ENCODE data around the gene DNALI1. TPM values are rescaled to one million over a fixed set of nuclear protein-coding genes. Genes with fewer than 3 reads are reported as not detected.

DNALI1 gene
- total and polyA plus RNA-seq, 2 of the 8 experiments (the other 6 are each of a cell fraction or from before 2014, with no cell fraction given) = 8.9 to 11.3 TPM

GRCh38 chr1:37562984-37563383, 6.2 kb downstream of the DNALI1 start:
- Histone ChIP-seq H3K4me3 (ENCODE audit: extremely low read depth in 1 of 4, insufficient read depth in 2 of 4, low read depth in 3 of 4, low read length in 4 of 4) (no peak overlapping the region), H4K20me1 (replicated peaks in 1 of 2; ENCODE audit: control insufficient read depth in 1 of 2, insufficient read depth in 2 of 2, low read length in 2 of 2) (no peaks in the 10 kb centered on the region), H3K36me3 (ENCODE audit: control insufficient read depth in 2 of 4, insufficient read depth in 4 of 4, low read length in 3 of 4) (peaks cover 17 to 40% (median 31%) of the 10 kb centered on the region in 4 experiments), H2BK20ac (ENCODE audit: low read length) (no peak overlapping the region), H3K27me3 (replicated peaks in 1 of 4; ENCODE audit: control insufficient read depth in 3 of 4, extremely low read depth in 1 of 4, insufficient read depth in 3 of 4, low read length in 3 of 4) (no peaks in the 10 kb centered on the region), H3K27ac (ENCODE audit: low read depth, low read length) (no peak overlapping the region), H3K23ac (ENCODE audit: insufficient read length) (no peak overlapping the region), H3K9ac (replicated peaks in 1 of 4; ENCODE audit: extremely low read depth in 1 of 4, low read depth in 3 of 4, low read length in 3 of 4) (no peak overlapping the region), H3K56ac (replicated peaks; ENCODE audit: insufficient read length, low read depth, low read length) (no peak overlapping the region), H2AFZ (ENCODE audit: low read length) (no peak overlapping the region), H3K14ac (ENCODE audit: insufficient read length) (no peak overlapping the region), H3K4me1 (replicated peaks in 1 of 4; ENCODE audit: control insufficient read depth in 3 of 4, insufficient read depth in 4 of 4, low read length in 3 of 4) (no peaks in the 10 kb centered on the region), H2AK5ac (ENCODE audit: low read depth, low read length) (no peak overlapping the region), H3K4ac (replicated peaks; ENCODE audit: insufficient read length, low read depth, low read length) (no peak overlapping the region), H3K79me2 (ENCODE audit: control insufficient read depth in 1 of 2, insufficient read depth in 2 of 2, low read length in 2 of 2) (no peaks in the 10 kb centered on the region), H2BK120ac (replicated peaks; ENCODE audit: low read depth, low read length) (no peak overlapping the region), H4K5ac (ENCODE audit: insufficient read length, low read depth, low read length) (no peak overlapping the region), H3K4me2 (ENCODE audit: insufficient read depth in 1 of 2, low read depth in 2 of 2, low read length in 2 of 2) (no peak overlapping the region), H3K23me2 (ENCODE audit: low read depth, low read length) (no peaks in the 10 kb centered on the region), H3K9me3 (ENCODE audit: insufficient read depth in 2 of 2, low read depth in 1 of 2, low read length in 1 of 2) (no peaks in the 10 kb centered on the region), H2BK12ac (ENCODE audit: low read depth, low read length) (no peak overlapping the region), H4K8ac (ENCODE audit: extremely low read depth, insufficient read depth, low read length) (no peak overlapping the region), H3K79me1 (ENCODE audit: low read depth, low read length) (no peaks in the 10 kb centered on the region; the same call in 1 of the 2 replicates), H2BK5ac (ENCODE audit: low read depth, low read length) (no peak overlapping the region), H4K91ac (replicated peaks; ENCODE audit: insufficient read length, low read length) (no peak overlapping the region), H3K18ac (ENCODE audit: extremely low read depth, low read length) (no peak overlapping the region), H2BK15ac (ENCODE audit: low read length) (no peak overlapping the region)
- FAIRE-seq (no peak), DNase-seq (ENCODE audit: low read depth in 1 of 2, low spot score in 2 of 2) (no peak)
- TF ChIP-seq EGR1 (IDR thresholded peaks at IDR 0.05; ENCODE audit: borderline replicate concordance, low read depth, low read length) (no peak), SUZ12 (IDR thresholded peaks at IDR 0.05; ENCODE audit: low read length) (no peak), SIX5 (IDR thresholded peaks at IDR 0.05; ENCODE audit: low read depth, low read length) (no peak), RXRA (IDR thresholded peaks at IDR 0.05; ENCODE audit: insufficient read depth, low read depth, low read length) (no peak), PHF8 (conservative IDR thresholded peaks at IDR 0.05; ENCODE audit: low read depth, low read length) (no peak), CEBPB (IDR thresholded peaks at IDR 0.05; ENCODE audit: low read depth, low read length) (no peak)
- TF ChIP-seq, protein P1, sequence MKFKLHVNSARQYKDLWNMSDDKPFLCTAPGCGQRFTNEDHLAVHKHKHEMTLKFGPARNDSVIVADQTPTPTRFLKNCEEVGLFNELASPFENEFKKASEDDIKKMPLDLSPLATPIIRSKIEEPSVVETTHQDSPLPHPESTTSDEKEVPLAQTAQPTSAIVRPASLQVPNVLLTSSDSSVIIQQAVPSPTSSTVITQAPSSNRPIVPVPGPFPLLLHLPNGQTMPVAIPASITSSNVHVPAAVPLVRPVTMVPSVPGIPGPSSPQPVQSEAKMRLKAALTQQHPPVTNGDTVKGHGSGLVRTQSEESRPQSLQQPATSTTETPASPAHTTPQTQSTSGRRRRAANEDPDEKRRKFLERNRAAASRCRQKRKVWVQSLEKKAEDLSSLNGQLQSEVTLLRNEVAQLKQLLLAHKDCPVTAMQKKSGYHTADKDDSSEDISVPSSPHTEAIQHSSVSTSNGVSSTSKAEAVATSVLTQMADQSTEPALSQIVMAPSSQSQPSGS (IDR thresholded peaks at IDR 0.05; ENCODE audit: low read length) = no peak
- ChIA-PET POLR2A (ENCODE audit: partially characterized antibody) (interaction anchor here (0.6 to 1.9 kb wide), 6 partner anchors 9 to 309 kb away, joined by 3 to 6 read pairs (median 4); no protein-coding TSS in a partner anchor), CTCF (ENCODE audit: partially characterized antibody) (interaction anchor here (0.7 to 1.8 kb wide), 11 partner anchors 13 to 427 kb away, joined by 3 to 6 read pairs (median 3); partner anchors contain the start of gene SF3A3)
- 83% methylated on average over 1 of the region's 1 CpG; no CpG with 5 or more reads in 1 of the 2 experiments for WGBS, 2 experiments (ENCODE audit: extremely low coverage in 1 of 2, insufficient coverage in 1 of 2, insufficient read length in 1 of 2, insufficient replicate concordance in 2 of 2, low coverage in 1 of 2, low lambda C conversion rate in 2 of 2, missing lambda C conversion rate in 1 of 2)
